Epithelial cell of esophagus (primary cell): ENCODE measurements around the gene GFOD1.

Source experiments
- DNase-seq: peaks from one replicate; pipeline ENCODE4 v3.0.0; 2010; ENCODE audit warnings: low read depth
- H3K4me3 ChIP-seq: 2 replicates; pipeline ENCODE4 v1.5.1; 2011; ENCODE audit warnings: mild to moderate bottlenecking, low read length, control low read depth
- TF ChIP-seq, protein P1 (sequence below): IDR thresholded peaks from 2 replicates; pipeline ENCODE4 v1.5.1; 2011; ENCODE audit warnings: low read depth, mild to moderate bottlenecking, low read length, control low read depth, inconsistent platforms; ENCODE audit not compliant: insufficient read depth; ENCODE audit errors: missing control alignments

GFOD1 gene, protein sequence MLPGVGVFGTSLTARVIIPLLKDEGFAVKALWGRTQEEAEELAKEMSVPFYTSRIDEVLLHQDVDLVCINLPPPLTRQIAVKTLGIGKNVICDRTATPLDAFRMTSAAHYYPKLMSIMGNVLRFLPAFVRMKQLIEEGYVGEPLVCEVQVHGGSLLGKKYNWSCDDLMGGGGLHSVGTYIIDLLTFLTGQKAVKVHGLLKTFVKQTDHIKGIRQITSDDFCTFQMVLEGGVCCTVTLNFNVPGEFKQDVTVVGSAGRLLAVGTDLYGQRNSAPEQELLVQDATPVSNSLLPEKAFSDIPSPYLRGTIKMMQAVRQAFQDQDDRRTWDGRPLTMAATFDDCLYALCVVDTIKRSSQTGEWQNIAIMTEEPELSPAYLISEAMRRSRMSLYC

DNA sequence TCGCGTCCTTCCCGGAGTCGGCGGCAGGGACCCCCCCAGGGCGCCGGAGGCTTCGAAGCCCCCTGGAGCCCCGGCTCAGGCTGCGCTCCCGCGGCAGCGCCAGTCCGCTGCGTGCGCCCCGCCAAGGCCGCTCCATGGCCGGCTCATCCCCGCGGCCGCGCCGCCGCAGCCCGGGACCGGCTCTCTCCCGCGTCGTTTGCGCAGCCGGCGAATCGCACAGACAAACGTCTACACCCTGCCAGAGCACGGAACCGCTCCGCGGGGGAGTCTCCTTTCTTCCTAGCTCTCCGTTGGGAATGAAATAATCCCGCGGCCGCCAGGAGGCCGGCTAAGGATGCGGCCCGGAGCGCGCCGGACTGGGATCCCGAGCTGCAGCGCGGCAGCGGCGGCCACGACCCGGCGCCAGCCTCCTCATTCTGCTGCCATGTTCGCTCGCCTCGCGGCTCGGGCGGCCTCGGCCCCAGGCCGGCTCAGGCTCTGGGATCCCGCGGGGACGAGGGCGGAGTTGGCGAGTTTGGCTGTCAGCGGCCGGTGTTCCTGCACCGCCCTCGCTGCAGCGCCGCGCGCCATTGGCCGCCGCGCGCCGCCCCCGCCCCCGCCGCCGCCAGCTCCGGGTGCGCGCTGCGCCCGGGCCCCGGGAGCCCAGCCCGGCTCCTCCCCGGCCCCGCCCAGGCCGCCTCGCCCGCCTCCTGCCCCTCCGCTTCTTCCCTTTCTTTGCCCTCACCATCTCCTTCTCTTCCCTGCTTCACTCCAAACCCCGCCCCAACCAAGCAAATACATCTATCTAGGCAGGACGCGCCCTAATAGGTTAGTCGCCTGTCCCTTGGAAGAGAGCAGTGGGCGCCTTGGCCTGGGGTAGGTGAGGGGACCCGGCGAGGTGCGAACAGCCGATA lies at the start of gene GFOD1:
TSS of gene GFOD1 (minus strand) at position 479 of the 893 bp plus-strand sequence. CDS start 710 bp downstream, outside the sequence.
- H3K4me3 ChIP-seq, result peak within 1 kb of the TSS; percentile 77
- TF ChIP-seq, protein P1, sequence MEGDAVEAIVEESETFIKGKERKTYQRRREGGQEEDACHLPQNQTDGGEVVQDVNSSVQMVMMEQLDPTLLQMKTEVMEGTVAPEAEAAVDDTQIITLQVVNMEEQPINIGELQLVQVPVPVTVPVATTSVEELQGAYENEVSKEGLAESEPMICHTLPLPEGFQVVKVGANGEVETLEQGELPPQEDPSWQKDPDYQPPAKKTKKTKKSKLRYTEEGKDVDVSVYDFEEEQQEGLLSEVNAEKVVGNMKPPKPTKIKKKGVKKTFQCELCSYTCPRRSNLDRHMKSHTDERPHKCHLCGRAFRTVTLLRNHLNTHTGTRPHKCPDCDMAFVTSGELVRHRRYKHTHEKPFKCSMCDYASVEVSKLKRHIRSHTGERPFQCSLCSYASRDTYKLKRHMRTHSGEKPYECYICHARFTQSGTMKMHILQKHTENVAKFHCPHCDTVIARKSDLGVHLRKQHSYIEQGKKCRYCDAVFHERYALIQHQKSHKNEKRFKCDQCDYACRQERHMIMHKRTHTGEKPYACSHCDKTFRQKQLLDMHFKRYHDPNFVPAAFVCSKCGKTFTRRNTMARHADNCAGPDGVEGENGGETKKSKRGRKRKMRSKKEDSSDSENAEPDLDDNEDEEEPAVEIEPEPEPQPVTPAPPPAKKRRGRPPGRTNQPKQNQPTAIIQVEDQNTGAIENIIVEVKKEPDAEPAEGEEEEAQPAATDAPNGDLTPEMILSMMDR, result peak; percentile 25
- DNase-seq, result peak; percentile 90

DNA sequence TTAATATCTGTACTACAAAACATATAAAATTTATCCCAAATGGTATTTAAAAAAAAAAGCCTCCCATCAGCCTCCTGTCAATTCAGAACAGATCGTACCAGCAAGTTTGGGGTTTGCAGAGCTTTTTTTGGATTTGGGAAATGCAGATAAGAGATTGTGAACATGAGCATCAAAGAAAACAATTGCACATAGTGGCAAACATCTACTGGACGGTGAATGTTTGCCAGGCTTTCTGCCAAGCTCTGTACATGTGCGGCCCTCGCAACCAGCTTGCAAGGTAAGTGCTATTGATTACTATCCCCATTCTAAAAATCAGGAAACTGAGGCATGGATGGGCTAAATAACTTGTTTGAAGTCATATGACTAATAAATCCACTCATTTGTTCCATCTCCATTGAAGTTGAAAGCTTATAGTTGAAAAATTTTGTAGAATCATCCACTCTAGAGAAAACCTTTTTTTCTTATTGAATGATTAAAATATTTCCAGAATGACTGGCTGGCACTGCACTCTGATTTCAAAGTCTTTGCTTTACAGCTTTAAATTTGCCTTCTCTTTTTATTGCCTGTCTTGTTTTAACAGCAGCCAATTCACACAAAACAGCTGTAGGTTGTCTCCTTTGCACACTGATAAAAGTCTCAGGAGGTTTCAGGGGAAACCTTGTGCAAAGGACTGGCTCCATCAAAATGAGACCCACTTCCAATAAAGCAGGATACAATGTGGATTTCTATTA lies 49.6 kb upstream of the GFOD1 start:
- TF ChIP-seq, protein P1, result no peak
- DNase-seq, result no peak
- no peak overlapping the region for H3K4me3 ChIP-seq

DNA sequence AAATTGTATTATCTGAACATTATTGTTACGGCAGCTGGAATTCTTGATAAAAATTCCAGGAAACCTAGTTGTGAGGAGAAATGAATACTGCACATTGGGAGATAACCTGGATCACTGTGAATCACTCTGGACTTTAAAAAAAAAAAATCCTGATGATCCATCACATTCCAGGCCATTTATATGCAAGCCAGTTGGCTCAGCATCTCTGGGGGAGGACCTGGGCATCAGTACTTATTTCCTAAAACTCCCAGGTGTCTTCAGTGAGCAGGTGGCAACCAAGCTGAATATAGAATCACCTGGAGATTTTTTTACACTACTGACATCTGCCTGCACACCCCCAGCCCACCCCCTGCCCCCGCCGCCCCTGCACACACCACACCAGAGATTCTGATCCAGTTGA lies 47.9 kb upstream of the GFOD1 start:
- H3K4me3 ChIP-seq, result no peak overlapping the region
- TF ChIP-seq, protein P1, result no peak
- no peak for DNase-seq

DNA sequence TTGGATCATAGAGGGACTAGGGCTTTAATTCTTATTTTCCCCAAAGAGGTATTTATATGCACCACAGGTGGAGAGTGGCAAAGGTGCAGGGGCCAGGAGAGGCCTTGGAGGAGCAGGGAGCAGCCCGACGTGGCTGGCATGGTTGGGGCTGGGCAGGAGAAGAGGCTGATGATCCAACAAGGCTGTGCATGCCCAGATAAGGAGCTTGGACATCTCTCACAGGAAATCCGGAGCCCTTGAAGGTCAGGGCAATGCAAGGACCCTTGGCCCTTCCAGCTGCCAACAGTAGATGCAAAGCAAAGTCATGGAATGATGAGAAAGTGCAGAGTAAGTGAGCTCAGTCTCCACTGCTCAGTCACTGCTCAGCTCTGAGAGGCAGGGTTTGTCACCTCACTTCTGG lies 47.1 kb upstream of the GFOD1 start:
- no peak overlapping the region for H3K4me3 ChIP-seq
- TF ChIP-seq, protein P1, result no peak
- DNase-seq, result no peak

DNA sequence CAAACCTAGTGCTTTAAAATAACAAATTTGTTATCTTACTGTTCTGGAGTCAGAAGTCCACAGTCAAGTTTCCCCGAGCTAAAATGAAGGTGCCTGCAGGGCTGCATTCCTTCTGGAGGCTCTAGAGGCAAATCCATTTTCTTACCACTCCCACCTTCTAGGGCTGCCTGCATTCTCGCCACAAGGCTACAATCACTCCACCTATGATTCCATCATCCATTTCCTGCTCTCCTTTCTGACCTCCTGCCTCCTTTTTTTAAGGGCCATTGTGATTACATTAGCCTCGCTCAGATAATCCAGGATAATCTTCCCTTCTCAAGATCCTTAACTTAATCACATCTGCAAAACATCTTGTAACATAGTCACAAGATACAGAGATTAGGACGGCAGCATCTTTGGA lies 44.6 kb upstream of the GFOD1 start:
- TF ChIP-seq, protein P1, result no peak
- no peak overlapping the region for H3K4me3 ChIP-seq
- no peak for DNase-seq

DNA sequence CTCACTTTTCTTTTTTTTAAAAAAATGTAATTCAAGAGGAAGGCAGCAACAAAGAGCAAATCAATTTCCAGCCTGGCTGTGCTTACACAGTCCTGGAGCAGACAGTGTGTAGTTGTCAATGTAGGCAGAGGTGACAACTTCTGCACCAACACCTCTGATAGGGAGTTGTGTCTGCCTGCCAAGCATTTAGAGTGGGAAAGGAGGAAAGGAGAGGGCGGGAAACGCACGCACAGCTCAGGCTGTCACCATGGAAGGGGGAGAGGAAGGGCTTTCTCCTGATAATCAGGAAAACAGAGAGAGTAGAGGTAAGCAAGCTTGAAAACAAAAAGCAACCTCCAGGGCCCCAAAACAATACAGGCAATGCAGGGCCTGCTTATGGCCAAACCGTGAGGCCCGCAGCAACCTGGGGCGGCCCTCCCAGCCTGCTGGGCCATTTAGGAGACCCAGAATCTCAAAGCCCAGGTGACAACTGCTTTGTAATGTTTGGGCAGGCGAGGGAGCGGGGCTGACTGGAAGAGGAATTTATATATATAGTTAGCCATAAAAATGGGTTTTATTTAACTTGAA lies 41.5 kb upstream of the GFOD1 start:
- H3K4me3 ChIP-seq, result no peak overlapping the region
- TF ChIP-seq, protein P1, result no peak
- no peak for DNase-seq
